SHP77 treated with DMSO at 0.1 percent for 48 hours (cell line): Measurements from ENCODE around the gene BICD1.

Source experiments
- DNase-seq: peaks from one replicate; lab custom pipeline; 2025; lab: John Stamatoyannopoulos, UW

BICD1 gene

GRCh38 chr12:32402170-32402569 is 295.5 kb downstream of the BICD1 start:
- DNase-seq = no peak

GRCh38 chr12:32402946-32403345 is 296.3 kb downstream of the BICD1 start:
- DNase-seq = no peak

GRCh38 chr12:32407795-32408194 is 301.1 kb downstream of the BICD1 start:
- DNase-seq = no peak

- no peak for DNase-seq
Measured at GRCh38 chr12:32413412-32413811, 306.8 kb downstream of the BICD1 start.

- DNase-seq = no peak
Measured at GRCh38 chr12:32418221-32418620, 311.6 kb downstream of the BICD1 start.

- DNase-seq = no peak
Measured at GRCh38 chr12:32418903-32419519, 312.4 kb downstream of the BICD1 start.

GRCh38 chr12:32419520-32419960 is 312.9 kb downstream of the BICD1 start:
- DNase-seq = no peak

GRCh38 chr12:32420356-32420755 is 313.7 kb downstream of the BICD1 start:
- no peak for DNase-seq

- no peak for DNase-seq
Measured at GRCh38 chr12:32423559-32423958, 316.9 kb downstream of the BICD1 start.

- DNase-seq = peak; percentile 62
Measured at GRCh38 chr12:32431025-32431424, 324.4 kb downstream of the BICD1 start.
